Measurements from ENCODE around the gene MYBPH. TPM values are rescaled to one million over a fixed set of nuclear protein-coding genes. Genes with fewer than 3 reads are reported as not detected.

The MYBPH gene
- total and polyA plus RNA-seq, 2 donors (not counting 3 experiments of a cell fraction or from before 2014, with no cell fraction given), result not detected

DNA sequence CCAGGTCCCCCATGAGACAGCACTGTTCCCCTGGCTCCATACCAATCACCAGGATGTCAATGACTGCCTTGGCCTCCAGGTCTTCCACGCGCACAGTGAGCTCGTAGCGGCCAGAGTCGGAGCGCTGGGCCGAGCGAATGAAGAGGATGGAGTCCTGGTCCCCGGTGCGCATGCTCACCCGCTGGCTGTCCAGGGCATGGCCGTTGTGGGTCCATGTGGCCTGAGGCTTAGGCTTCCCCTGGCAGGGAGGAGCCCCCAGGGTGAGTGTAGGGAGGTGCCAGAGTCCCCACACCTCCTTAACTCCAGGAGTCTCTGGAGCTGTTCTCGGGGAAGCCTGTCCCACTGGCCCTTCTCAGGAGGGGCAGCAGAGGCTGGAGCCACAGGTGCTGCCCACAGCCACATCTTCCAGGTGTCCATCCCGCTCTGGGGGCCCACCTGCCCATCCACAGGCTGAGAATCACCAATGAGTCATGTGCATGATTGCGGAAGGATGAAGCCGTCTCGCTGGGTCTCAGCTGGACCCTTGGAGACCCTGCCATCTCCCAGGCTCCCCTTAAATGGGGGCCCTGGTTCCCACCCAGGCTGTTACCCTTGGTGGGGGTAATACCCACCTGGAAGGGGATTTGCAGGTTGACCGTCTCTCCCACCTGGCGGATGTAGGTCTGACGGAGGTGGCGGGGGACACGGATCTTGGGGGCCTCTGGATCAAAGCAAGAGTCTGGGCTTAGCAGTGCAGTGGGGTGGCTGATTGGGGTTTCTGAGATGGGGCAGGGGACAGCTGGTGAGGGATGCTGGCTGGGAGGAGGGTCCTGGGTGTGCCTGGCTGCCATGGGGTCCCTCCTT is 4.1 kb downstream of the MYBPH start:
- ChIA-PET CTCF (interaction anchor here (0.9 to 6.6 kb wide), 28 partner anchors 10 to 132 kb away, joined by 3 to 317 read pairs (median 8); partner anchors contain the start of gene ADORA1), POLR2A (no interaction called here)
- DNase-seq (ENCODE audit: low read depth, low spot score) (no peak), FAIRE-seq (no peak)
- TF ChIP-seq EZH2 (IDR thresholded peaks at IDR 0.05; ENCODE audit: borderline replicate concordance, low read depth, low read length, severe bottlenecking), result no peak
- no peak for TF ChIP-seq CTCF (IDR thresholded peaks at IDR 0.05; ENCODE audit: extremely low read depth in 1 of 2, insufficient read depth in 1 of 2, low read depth in 1 of 2, low read length in 2 of 2)
- no TSS peak for BruUV-seq (replicated peaks)
- no peaks in the 10 kb centered on the region for H4K20me1 ChIP-seq (replicated peaks; ENCODE audit: control insufficient read depth, extremely low read depth, insufficient read depth, low read length)
- no peaks in the 10 kb centered on the region for H3K9me3 ChIP-seq (replicated peaks; ENCODE audit: control insufficient read depth, insufficient read depth, low read length)
- no peaks in the 10 kb centered on the region for H3K4me1 ChIP-seq (ENCODE audit: control insufficient read depth, extremely low read depth, insufficient read depth, low read length)
- no peaks in the 10 kb centered on the region for H3K27me3 ChIP-seq (ENCODE audit: control insufficient read depth in 2 of 2, insufficient read depth in 2 of 2, low read length in 2 of 2)
- intact Hi-C loops (cut with micrococcal nuclease), result loop anchor here (1.0 kb wide), 3 partner anchors 45 to 132 kb away; no protein-coding TSS in a partner anchor
- H3K9ac ChIP-seq (replicated peaks; ENCODE audit: extremely low read depth, insufficient read depth, low read length), result no peak overlapping the region
- H3K36me3 ChIP-seq (ENCODE audit: control insufficient read depth in 2 of 2, extremely low read depth in 1 of 2, insufficient read depth in 2 of 2, low read length in 2 of 2), result no peaks in the 10 kb centered on the region
- H3K27ac ChIP-seq (ENCODE audit: insufficient read depth, low read depth, low read length), result no peak overlapping the region
- dilution Hi-C loops (cut with MboI; ENCODE audit: extremely low pct_ligation_motif_present, low sequenced_read_pairs), result no loop called here
- no peak overlapping the region for H3K4me2 ChIP-seq (ENCODE audit: insufficient read depth, low read length)
- no peaks in the 10 kb centered on the region for H3K9me1 ChIP-seq (replicated peaks; ENCODE audit: control insufficient read depth, extremely low read depth, insufficient read depth, low read length)
- H3K79me2 ChIP-seq (ENCODE audit: control insufficient read depth, insufficient read depth, low read length), result no peaks in the 10 kb centered on the region
- H3K4me3 ChIP-seq (replicated peaks in 1 of 3; ENCODE audit: insufficient read depth in 1 of 3, low read depth in 1 of 3, low read length in 3 of 3), result no peak overlapping the region
- no peak overlapping the region for H2AFZ ChIP-seq (ENCODE audit: low read depth, low read length)

All from endothelial cell of umbilical vein (primary cell).